Activated T-cell treated with anti-CD3 and anti-CD28 coated beads, Interleukin-2, amount 50 U/mL, for 72 hours (primary cell): ENCODE measurements around the gene C1orf210. TPM values are rescaled to one million over a fixed set of nuclear protein-coding genes. Genes with fewer than 3 reads are reported as not detected.
A peak's percentile ranks its signal among the peaks of the same experiment; 100 is the strongest.

ENCODE experiments used
- ATAC-seq, 2 donors: fragments of 150-1000 bp; cut with Tn5 transposase; replicated peaks in 1 of 2; 2 replicates each; pipeline ENCODE4 v1.10.0; 2021; ENCODE audit warnings: moderate library complexity in 2 of 2, mild to moderate bottlenecking in 1 of 2
- DNase-seq, 2 donors: peaks; one replicate each; pipeline ENCODE4 v3.0.0; 2021 to 2022; ENCODE audit warnings: mixed read lengths in 1 of 2
- H3K27ac Mint-ChIP-seq: one replicate; pipeline ENCODE4 v1.8.0; 2022; ENCODE audit warnings: mild to moderate bottlenecking, moderate library complexity, mixed read lengths
- H3K27me3 Mint-ChIP-seq: one replicate; pipeline ENCODE4 v1.8.0; 2022; ENCODE audit warnings: low read depth, mixed read lengths
- H3K36me3 Mint-ChIP-seq, 2 donors: one replicate each; pipeline ENCODE4 v1.8.0; 2022; ENCODE audit warnings: mixed read lengths in 2 of 2, mild to moderate bottlenecking in 1 of 2; ENCODE audit not compliant: insufficient read depth in 2 of 2
- H3K4me1 Mint-ChIP-seq: one replicate; pipeline ENCODE4 v1.8.0; 2022; ENCODE audit warnings: low read depth, mixed read lengths
- H3K4me3 Mint-ChIP-seq, 2 donors: one replicate each; pipeline ENCODE4 v1.8.0; 2022; ENCODE audit warnings: mild to moderate bottlenecking in 2 of 2, mixed read lengths in 2 of 2, moderate library complexity in 2 of 2
- H3K9me3 Mint-ChIP-seq, 2 donors: one replicate each; pipeline ENCODE4 v1.8.0; 2022; ENCODE audit warnings: mixed read lengths in 2 of 2
- total RNA-seq, 2 donors: library from RNA; stranded (reverse); gene quantifications; one replicate each; pipeline ENCODE4 v1.2.3, GENCODE V29; 2022

C1orf210 gene
- total RNA-seq, 2 donors from 2014 or later = 0.38 TPM; not detected in 1

GRCh38 chr1:43298055-43298454 is 12.7 kb upstream of the C1orf210 start:
- no peaks in the 10 kb centered on the region for H3K36me3 Mint-ChIP-seq
- H3K4me3 Mint-ChIP-seq = no peak overlapping the region
- no peak for ATAC-seq

GRCh38 chr1:43296207-43296606 is 10.8 kb upstream of the C1orf210 start:
- Mint-ChIP-seq H3K4me3 (no peak overlapping the region), H3K4me1 (peaks cover 18% of the 10 kb centered on the region), H3K27ac (peak overlapping the region; percentile 55), H3K9me3 (no peaks in the 10 kb centered on the region), H3K27me3 (no peaks in the 10 kb centered on the region), H3K36me3 (no peaks in the 10 kb centered on the region)
- no peak for DNase-seq
- ATAC-seq = no peak

More at GRCh38 chr1:43298055-43298454, 12.7 kb upstream of the C1orf210 start:
- Mint-ChIP-seq H3K27ac (no peak overlapping the region), H3K27me3 (no peaks in the 10 kb centered on the region), H3K9me3 (no peaks in the 10 kb centered on the region), H3K4me1 (peaks cover 18% of the 10 kb centered on the region)
- DNase-seq = no peak

DNA sequence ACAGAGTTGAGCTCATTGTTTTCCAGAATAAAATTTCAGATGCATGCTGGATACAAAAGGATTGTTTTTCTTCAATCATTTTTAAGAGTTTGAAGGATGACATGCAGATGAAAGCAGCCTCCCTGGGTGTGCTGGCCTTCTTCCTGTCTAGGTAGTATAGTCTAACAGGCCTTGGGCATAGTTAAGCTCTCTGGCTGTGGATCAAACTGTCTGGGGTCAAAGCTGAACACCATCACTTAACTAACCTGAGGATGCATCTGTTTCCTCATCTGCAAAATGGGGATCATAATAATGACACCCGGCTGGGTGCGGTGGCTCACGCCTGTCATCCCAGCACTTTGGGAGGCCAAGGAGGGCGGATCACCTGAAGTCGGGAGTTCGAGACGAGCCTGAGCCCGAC is 9.4 kb upstream of the C1orf210 start:
- Mint-ChIP-seq H3K4me3 (no peak overlapping the region), H3K27me3 (no peaks in the 10 kb centered on the region), H3K9me3 (no peaks in the 10 kb centered on the region), H3K27ac (peak overlapping the region; percentile 40), H3K4me1 (peaks cover 18% of the 10 kb centered on the region), H3K36me3 (no peaks in the 10 kb centered on the region)
- DNase-seq = no peak
- ATAC-seq = no peak

GRCh38 chr1:43293896-43294760 is 8.7 kb upstream of the C1orf210 start:
- Mint-ChIP-seq H3K36me3 (no peaks in the 10 kb centered on the region), H3K27me3 (no peaks in the 10 kb centered on the region), H3K4me1 (peaks cover 18% of the 10 kb centered on the region), H3K27ac (no peak overlapping the region), H3K4me3 (no peak overlapping the region), H3K9me3 (no peaks in the 10 kb centered on the region)
- DNase-seq (no peak), ATAC-seq (no peak)

DNA sequence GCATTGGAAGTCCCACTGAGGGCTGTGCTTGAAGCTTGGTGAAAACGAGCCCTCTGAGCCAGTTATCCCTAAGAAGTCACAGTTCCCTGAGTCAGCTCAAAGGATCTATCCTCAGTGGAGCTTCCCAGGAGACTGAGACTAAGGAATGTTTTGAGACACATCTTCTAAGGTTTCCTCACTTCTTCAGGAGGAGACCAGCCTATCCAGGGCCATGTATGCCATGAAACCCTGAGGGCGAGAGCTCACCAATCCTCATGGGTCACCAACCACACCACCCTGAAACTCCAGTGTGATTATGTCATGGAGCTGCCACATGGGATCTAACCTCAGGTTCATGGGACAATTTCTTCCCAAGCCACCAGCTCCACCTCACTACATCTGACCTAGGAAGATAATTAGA is 7.8 kb upstream of the C1orf210 start:
- ATAC-seq = no peak
- DNase-seq = no peak
- H3K36me3 Mint-ChIP-seq = no peaks in the 10 kb centered on the region
- H3K9me3 Mint-ChIP-seq = no peaks in the 10 kb centered on the region
- no peak overlapping the region for H3K4me3 Mint-ChIP-seq
- H3K4me1 Mint-ChIP-seq = peaks cover 18% of the 10 kb centered on the region
- H3K27ac Mint-ChIP-seq = no peak overlapping the region
- no peaks in the 10 kb centered on the region for H3K27me3 Mint-ChIP-seq

- Mint-ChIP-seq H3K4me3 (no peak overlapping the region), H3K27ac (no peak overlapping the region), H3K9me3 (no peaks in the 10 kb centered on the region), H3K4me1 (peaks cover 18% of the 10 kb centered on the region), H3K27me3 (no peaks in the 10 kb centered on the region), H3K36me3 (no peaks in the 10 kb centered on the region)
- no peak for DNase-seq
- ATAC-seq = no peak
Measured at GRCh38 chr1:43292679-43293078, 7.3 kb upstream of the C1orf210 start.

GRCh38 chr1:43292216-43292615 is 6.8 kb upstream of the C1orf210 start:
- H3K4me3 Mint-ChIP-seq = no peak overlapping the region
- peaks cover 18% of the 10 kb centered on the region for H3K4me1 Mint-ChIP-seq
- no peak for DNase-seq
- no peak for ATAC-seq
- H3K27ac Mint-ChIP-seq = no peak overlapping the region
- H3K27me3 Mint-ChIP-seq = no peaks in the 10 kb centered on the region
- no peaks in the 10 kb centered on the region for H3K9me3 Mint-ChIP-seq
- no peaks in the 10 kb centered on the region for H3K36me3 Mint-ChIP-seq

DNA sequence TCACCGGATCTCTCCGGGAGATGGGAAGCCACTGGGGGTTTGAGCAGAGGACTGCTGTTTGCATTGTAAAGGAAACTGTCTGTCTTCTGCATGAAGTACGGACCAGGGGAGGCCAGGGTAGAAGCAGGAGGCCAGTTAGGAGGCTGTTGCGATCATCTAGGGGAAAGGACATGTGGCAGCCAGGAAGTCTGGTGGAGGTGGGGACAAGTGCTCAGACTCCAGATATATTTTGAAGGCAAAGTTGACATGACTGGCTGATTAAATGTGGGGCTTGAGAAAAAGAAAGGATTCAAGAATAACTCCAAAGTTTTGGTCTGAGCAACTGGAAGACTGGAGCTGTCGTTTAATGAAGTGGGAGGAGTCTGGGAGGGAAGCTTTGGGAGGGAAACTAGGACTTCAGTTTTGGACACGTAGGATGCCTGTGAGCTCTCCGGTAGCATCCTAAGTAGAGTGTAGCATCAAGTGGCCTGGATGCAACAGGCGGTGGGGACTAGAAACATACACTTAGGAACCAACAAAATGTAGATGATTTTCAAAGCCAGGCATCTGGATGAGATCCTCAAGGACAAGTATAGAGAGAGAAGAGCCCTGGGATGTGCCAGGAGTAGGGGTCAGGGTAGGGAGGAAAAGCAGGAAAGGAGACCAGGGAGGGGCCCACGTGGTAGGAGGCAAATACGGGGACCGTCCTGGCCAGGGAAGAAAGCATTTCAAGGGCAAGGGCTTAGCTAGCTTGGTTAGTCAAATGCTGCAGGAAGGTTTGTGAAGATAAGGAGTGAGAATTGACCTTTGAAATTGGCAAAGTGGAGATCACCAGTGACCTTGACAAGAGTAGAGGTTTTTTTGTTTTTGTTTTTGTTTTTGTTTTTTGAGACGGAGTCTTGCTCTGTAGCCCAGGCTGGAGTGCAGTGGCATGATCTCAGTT is 3.7 kb upstream of the C1orf210 start:
- no peaks in the 10 kb centered on the region for H3K36me3 Mint-ChIP-seq
- no peaks in the 10 kb centered on the region for H3K27me3 Mint-ChIP-seq
- no peak overlapping the region for H3K4me3 Mint-ChIP-seq
- no peak overlapping the region for H3K27ac Mint-ChIP-seq
- no peaks in the 10 kb centered on the region for H3K9me3 Mint-ChIP-seq
- no peak for DNase-seq
- no peak for ATAC-seq
- H3K4me1 Mint-ChIP-seq = no peaks in the 10 kb centered on the region

GRCh38 chr1:43288058-43288784 is 2.8 kb upstream of the C1orf210 start:
- Mint-ChIP-seq H3K9me3 (no peaks in the 10 kb centered on the region), H3K4me3 (no peak overlapping the region), H3K4me1 (no peaks in the 10 kb centered on the region), H3K27me3 (no peaks in the 10 kb centered on the region), H3K27ac (no peak overlapping the region), H3K36me3 (no peaks in the 10 kb centered on the region)
- ATAC-seq (no peak), DNase-seq (no peak)

GRCh38 chr1:43286533-43286932 is 1.2 kb upstream of the C1orf210 start:
- no peak for DNase-seq

GRCh38 chr1:43286115-43286514 is 734 bp upstream of the C1orf210 start:
- no peak overlapping the region for H3K4me3 Mint-ChIP-seq
- H3K27ac Mint-ChIP-seq = no peak overlapping the region
- no peaks in the 10 kb centered on the region for H3K9me3 Mint-ChIP-seq
- DNase-seq (no peak), ATAC-seq (no peak)
- no peaks in the 10 kb centered on the region for H3K36me3 Mint-ChIP-seq
- no peaks in the 10 kb centered on the region for H3K4me1 Mint-ChIP-seq
- no peaks in the 10 kb centered on the region for H3K27me3 Mint-ChIP-seq

More at GRCh38 chr1:43286533-43286932, 1.2 kb upstream of the C1orf210 start:
- Mint-ChIP-seq H3K4me3 (no peak overlapping the region), H3K27ac (no peak overlapping the region), H3K27me3 (no peaks in the 10 kb centered on the region), H3K9me3 (no peaks in the 10 kb centered on the region), H3K36me3 (no peaks in the 10 kb centered on the region), H3K4me1 (no peaks in the 10 kb centered on the region)
- ATAC-seq = no peak

DNA sequence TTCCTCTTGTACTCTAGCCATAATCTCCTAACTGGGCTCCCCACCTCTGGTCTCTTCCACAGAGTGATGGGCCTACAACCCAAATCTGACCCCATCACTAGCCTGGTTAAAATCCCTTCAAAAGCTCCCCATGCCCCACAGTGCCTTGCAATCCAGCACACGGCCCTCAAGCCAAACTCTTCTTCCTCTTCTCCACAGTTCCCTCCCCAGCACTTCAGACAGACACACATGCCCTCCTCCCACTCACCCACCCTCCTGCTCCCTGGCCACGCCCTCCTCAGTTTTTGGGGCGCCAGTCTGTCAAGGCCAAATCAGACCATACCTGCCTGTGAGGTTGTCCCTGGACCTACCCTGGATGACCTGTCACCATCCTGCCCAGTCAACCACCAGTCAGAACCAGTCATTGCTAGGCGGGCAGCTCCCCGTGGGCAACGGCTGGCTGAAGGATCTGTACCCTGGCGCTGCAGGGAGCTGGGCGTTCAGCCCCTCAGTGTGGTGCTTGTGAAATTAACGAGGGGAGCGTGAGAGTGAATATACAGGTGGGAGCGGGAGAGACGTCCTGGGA is 753 bp downstream of the C1orf210 start:
- Mint-ChIP-seq H3K36me3 (no peaks in the 10 kb centered on the region), H3K9me3 (no peaks in the 10 kb centered on the region), H3K27me3 (no peaks in the 10 kb centered on the region), H3K4me3 (no peak overlapping the region), H3K4me1 (no peaks in the 10 kb centered on the region), H3K27ac (no peak overlapping the region)
- no peak for ATAC-seq
- DNase-seq = no peak
